ENCODE measurements around the gene CAMK2B.

CAMK2B gene

DNA sequence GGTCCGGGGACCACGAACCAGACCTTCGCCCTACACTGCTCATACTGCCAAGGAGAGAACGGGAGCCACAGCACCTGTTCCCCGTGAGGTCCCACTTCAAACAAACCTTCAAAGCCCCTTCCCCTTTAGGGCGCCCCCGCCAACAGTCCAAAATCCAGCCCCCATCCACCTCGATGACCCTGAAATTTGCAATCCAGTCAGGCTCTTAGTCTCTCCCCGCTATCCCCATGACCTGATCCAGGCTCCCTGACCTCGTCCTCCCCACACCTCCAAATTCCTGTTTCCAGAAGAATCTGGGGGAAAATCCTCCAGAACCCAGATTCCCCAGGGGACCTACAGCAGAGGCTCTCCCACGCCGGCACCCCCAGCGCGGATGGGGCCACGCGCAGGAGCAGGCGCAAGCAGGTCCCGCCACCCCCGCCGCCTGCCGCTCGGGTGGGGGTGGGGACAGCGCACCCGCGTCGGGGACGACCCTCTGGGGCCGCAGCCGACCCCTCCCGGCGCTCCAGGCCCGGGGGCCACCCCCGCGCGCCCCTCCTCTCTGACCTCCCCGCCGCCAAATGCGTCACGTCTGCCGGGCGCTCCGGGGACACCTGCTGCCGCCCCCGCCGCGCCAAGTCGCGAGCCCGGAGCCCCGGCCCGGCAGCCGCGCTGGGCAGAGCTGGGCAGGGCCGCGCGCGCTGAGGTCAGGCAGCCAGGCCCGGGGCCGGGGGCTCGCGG lies 753 bp downstream of the CAMK2B start:
- TF ChIP-seq FOXP2 (optimal IDR thresholded peaks at IDR 0.05; ENCODE audit: borderline replicate concordance, extremely low read depth, extremely low read length, insufficient read depth) (no peak), TAF1 (IDR thresholded peaks at IDR 0.05; ENCODE audit: borderline replicate concordance, insufficient read depth, low read length) (no peak), SIN3A (IDR thresholded peaks at IDR 0.05; ENCODE audit: borderline replicate concordance, insufficient read depth, low read length) (no peak), POLR2AphosphoS5 (IDR thresholded peaks at IDR 0.05; ENCODE audit: low read depth, low read length) (no peak), REST (IDR thresholded peaks at IDR 0.05; ENCODE audit: insufficient read depth in 1 of 2, low read depth in 2 of 2, low read length in 2 of 2) (no peak)

DNA sequence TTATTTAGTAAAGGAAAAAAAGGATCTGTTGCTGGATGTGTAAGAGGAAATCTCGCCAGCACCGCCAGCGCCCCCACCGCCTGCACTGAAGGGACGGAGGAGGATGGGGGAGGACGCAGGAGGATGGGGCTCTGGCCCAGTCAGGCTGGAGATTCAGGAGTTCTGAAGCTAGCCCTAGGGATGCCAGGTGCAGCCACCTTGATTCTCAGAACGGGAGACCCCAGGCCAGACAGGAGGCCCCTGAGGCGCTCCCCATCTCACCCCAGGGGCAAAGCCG lies 1.3 kb downstream of the CAMK2B start:
- TF ChIP-seq SIN3A (IDR thresholded peaks at IDR 0.05; ENCODE audit: borderline replicate concordance, insufficient read depth, low read length) (no peak), FOXP2 (optimal IDR thresholded peaks at IDR 0.05; ENCODE audit: borderline replicate concordance, extremely low read depth, extremely low read length, insufficient read depth) (no peak), TAF1 (IDR thresholded peaks at IDR 0.05; ENCODE audit: borderline replicate concordance, insufficient read depth, low read length) (no peak), POLR2AphosphoS5 (IDR thresholded peaks at IDR 0.05; ENCODE audit: low read depth, low read length) (no peak), REST (IDR thresholded peaks at IDR 0.05; ENCODE audit: insufficient read depth in 1 of 2, low read depth in 2 of 2, low read length in 2 of 2) (no peak)

- TF ChIP-seq REST (IDR thresholded peaks at IDR 0.05; ENCODE audit: insufficient read depth in 1 of 2, low read depth in 2 of 2, low read length in 2 of 2) (no peak), POLR2AphosphoS5 (IDR thresholded peaks at IDR 0.05; ENCODE audit: low read depth, low read length) (no peak), SIN3A (IDR thresholded peaks at IDR 0.05; ENCODE audit: borderline replicate concordance, insufficient read depth, low read length) (no peak), TAF1 (IDR thresholded peaks at IDR 0.05; ENCODE audit: borderline replicate concordance, insufficient read depth, low read length) (no peak)
Observed at GRCh38 chr7:44323381-44324203, 1.8 kb downstream of the CAMK2B start.

GRCh38 chr7:44322631-44323363 lies 2.6 kb downstream of the CAMK2B start:
- TF ChIP-seq REST (IDR thresholded peaks at IDR 0.05; ENCODE audit: insufficient read depth in 1 of 2, low read depth in 2 of 2, low read length in 2 of 2) (no peak), TAF1 (IDR thresholded peaks at IDR 0.05; ENCODE audit: borderline replicate concordance, insufficient read depth, low read length) (no peak), FOXP2 (optimal IDR thresholded peaks at IDR 0.05; ENCODE audit: borderline replicate concordance, extremely low read depth, extremely low read length, insufficient read depth) (no peak), SIN3A (IDR thresholded peaks at IDR 0.05; ENCODE audit: borderline replicate concordance, insufficient read depth, low read length) (no peak), POLR2AphosphoS5 (IDR thresholded peaks at IDR 0.05; ENCODE audit: low read depth, low read length) (no peak)

All from PFSK-1 (cell line).